Endothelial cell of umbilical vein (primary cell): Measurements from ENCODE around the gene DNAJC11. TPM values are rescaled to one million over a fixed set of nuclear protein-coding genes. Genes with fewer than 3 reads are reported as not detected.
A peak's percentile ranks its signal among the peaks of the same experiment; 100 is the strongest.

Experiments used
- BruUV-seq: library from RNA; stranded (reverse); fragments of 400-500 nt; replicated peaks from 2 replicates; lab custom pipeline; 2021; lab: Mats Ljungman, UMichigan
- CTCF ChIA-PET: fragments of 300-600, 350-600 bp; sonication (Branson Sonifier 250); formaldehyde crosslinking; loops from one replicate; lab custom pipeline; 2021; ENCODE audit warnings: antibody characterized with exemption, inconsistent platforms; lab: Charles Lee
- POLR2A ChIA-PET: fragments of 300-600, 350-600 bp; sonication (Branson Sonifier 250); formaldehyde crosslinking; loops from one replicate; lab custom pipeline; 2021; ENCODE audit warnings: antibody characterized with exemption, inconsistent platforms; lab: Charles Lee
- DNase-seq: peaks from one replicate; pipeline ENCODE4 v3.0.0-alpha.2; 2011; ENCODE audit warnings: low read depth, low spot score
- FAIRE-seq: peaks from 2 replicates; lab custom pipeline; 2011; peaks lifted over from hg19 to GRCh38; lab: Jason Lieb, UNC
- H2AFZ ChIP-seq: 2 replicates; pipeline ENCODE4 v1.6.0; 2012; ENCODE audit warnings: low read depth, low read length, control low read depth, inconsistent platforms
- H3K27ac ChIP-seq: 2 replicates; pipeline ENCODE4 v1.5.1; 2011; ENCODE audit warnings: low read depth, mild to moderate bottlenecking, control low read depth, low read length, moderate library complexity; ENCODE audit not compliant: insufficient read depth
- H3K27me3 ChIP-seq, 2 experiments: 2 replicates each; pipeline versions ENCODE4 v1.6.0 to v1.6.1; 2011; ENCODE audit warnings: low read length in 2 of 2, mixed read lengths in 1 of 2; ENCODE audit not compliant: control insufficient read depth in 2 of 2, insufficient read depth in 2 of 2
- H3K36me3 ChIP-seq, 2 experiments: 2 replicates in 1 of 2; 3 replicates in 1 of 2; pipeline ENCODE4 v1.5.1; 2011; ENCODE audit warnings: low read length in 2 of 2, mild to moderate bottlenecking in 1 of 2, moderate library complexity in 1 of 2; ENCODE audit not compliant: control insufficient read depth in 2 of 2, insufficient read depth in 2 of 2; ENCODE audit errors: extremely low read depth in 1 of 2
- H3K4me1 ChIP-seq: 3 replicates; pipeline ENCODE4 v1.5.1; 2011; ENCODE audit warnings: mild to moderate bottlenecking, low read length; ENCODE audit not compliant: control insufficient read depth, insufficient read depth; ENCODE audit errors: extremely low read depth
- H3K4me2 ChIP-seq: 2 replicates; pipeline ENCODE4 v1.6.1; 2011; ENCODE audit warnings: low read length, control low read depth, mixed read lengths; ENCODE audit not compliant: insufficient read depth
- H3K4me3 ChIP-seq, 3 experiments: fragments of 200-600 bp in 1 of 3; sonication (generic), shearing (Covaris generic) in 1 of 3; replicated peaks in 1 of 3; 2 replicates each; pipeline ENCODE4 v1.5.1; 2011 to 2016; ENCODE audit warnings: control low read depth in 3 of 3, low read length in 3 of 3, mild to moderate bottlenecking in 2 of 3, inconsistent platforms in 1 of 3, low read depth in 1 of 3, moderate library complexity in 1 of 3; ENCODE audit not compliant: insufficient read depth in 1 of 3
- H3K79me2 ChIP-seq: 2 replicates; pipeline ENCODE4 v1.6.0; 2012; ENCODE audit warnings: low read length, inconsistent platforms; ENCODE audit not compliant: control insufficient read depth, insufficient read depth
- H3K9ac ChIP-seq: replicated peaks from 2 replicates; pipeline ENCODE3; 2011; ENCODE audit warnings: low read length, control low read depth; ENCODE audit not compliant: insufficient read depth; ENCODE audit errors: extremely low read depth
- H3K9me1 ChIP-seq: replicated peaks from 3 replicates; pipeline ENCODE4 v1.6.0; 2011; ENCODE audit warnings: mild to moderate bottlenecking, low read length; ENCODE audit not compliant: control insufficient read depth, insufficient read depth; ENCODE audit errors: extremely low read depth
- H3K9me3 ChIP-seq: replicated peaks from 2 replicates; pipeline ENCODE4 v1.5.1; 2012; ENCODE audit warnings: low read length, inconsistent platforms; ENCODE audit not compliant: control insufficient read depth, insufficient read depth
- H4K20me1 ChIP-seq: replicated peaks from 2 replicates; pipeline ENCODE3; 2011; ENCODE audit warnings: mild to moderate bottlenecking, low read length; ENCODE audit not compliant: control insufficient read depth, insufficient read depth; ENCODE audit errors: extremely low read depth
- CTCF ChIP-seq, 2 donors: IDR thresholded peaks; 1 replicate in 1 of 2; 2 replicates in 1 of 2; pipeline ENCODE4 v1.5.1; 2011; ENCODE audit warnings: low read length in 2 of 2, mild to moderate bottlenecking in 2 of 2, moderate library complexity in 2 of 2, control low read depth in 1 of 2, inconsistent platforms in 1 of 2, low read depth in 1 of 2; ENCODE audit not compliant: insufficient read depth in 1 of 2; ENCODE audit errors: extremely low read depth in 1 of 2
- EZH2 ChIP-seq: IDR thresholded peaks from 2 replicates; pipeline ENCODE4 v1.6.1; 2012; ENCODE audit warnings: borderline replicate concordance, low read depth, mild to moderate bottlenecking, moderate library complexity, low read length, inconsistent platforms; ENCODE audit not compliant: severe bottlenecking
- POLR2AphosphoS5 ChIP-seq: IDR thresholded peaks from 2 replicates; pipeline ENCODE4 v1.6.1; 2012; ENCODE audit warnings: low read depth, mild to moderate bottlenecking, control low read depth, low read length, moderate library complexity; ENCODE audit not compliant: insufficient read depth
- dilution Hi-C: fragments of 300-500 bp; cut with MboI; formaldehyde crosslinking; loops from one replicate; pipeline ENCODE4 v1.15.0; 2019; ENCODE audit warnings: low sequenced_read_pairs; ENCODE audit not compliant: extremely low pct_ligation_motif_present
- intact Hi-C: fragments of 100-400 bp; cut with micrococcal nuclease; formaldehyde crosslinking; loops from one replicate; pipeline ENCODE4 v1.10.0; 2022
- polyA plus RNA-seq, 4 experiments: library from polyadenylated mRNA; depleted of rRNA in 3 of 4; stranded (reverse) in 3 of 4; unstranded in 1 of 4; fragments of >200 nt; gene quantifications; 2 replicates each; pipeline versions ENCODE4 v1.2.1 to v1.2.3, GENCODE V29; 2011 to 2012; ENCODE audit warnings: missing spikeins in 1 of 4
- total RNA-seq: library from RNA; stranded (reverse); gene quantifications from 2 replicates; pipeline ENCODE4 v1.2.3, GENCODE V29; 2021

DNAJC11 gene
- total and polyA plus RNA-seq, 2 donors (not counting 3 experiments of a cell fraction or from before 2014, with no cell fraction given) = 31.1 to 64.3 TPM

GRCh38 chr1:6635161-6635909, 66.3 kb downstream of the DNAJC11 start:
- Histone ChIP-seq H3K27ac (no peak overlapping the region), H3K9me3 (no peaks in the 10 kb centered on the region), H3K36me3 (peaks cover 6 to 41% of the 10 kb centered on the region in 2 experiments), H3K9me1 (no peaks in the 10 kb centered on the region), H3K79me2 (no peaks in the 10 kb centered on the region), H3K4me1 (no peaks in the 10 kb centered on the region), H3K27me3 (no peaks in the 10 kb centered on the region), H3K4me2 (no peak overlapping the region), H3K9ac (no peak overlapping the region), H3K4me3 (no peak overlapping the region), H2AFZ (no peak overlapping the region), H4K20me1 (no peaks in the 10 kb centered on the region)
- TF ChIP-seq EZH2 = no peak
- no TSS peak for BruUV-seq
- CTCF ChIA-PET = interaction anchor here (0.6 to 1.4 kb wide), 6 partner anchors 11 to 149 kb away, joined by 3 to 9 read pairs (median 4); partner anchors contain the start of gene DNAJC11
- DNase-seq (no peak), FAIRE-seq (no peak)
- POLR2A ChIA-PET = interaction anchor here (0.6 kb wide), 1 partner anchor 10 kb away, joined by 3 read pairs; no protein-coding TSS in a partner anchor
- intact Hi-C loops (no loop called here), dilution Hi-C loops (no loop called here)

GRCh38 chr1:6634371-6635052, 67.1 kb downstream of the DNAJC11 start:
- TSS peak; percentile 53 for BruUV-seq
- CTCF ChIA-PET = interaction anchor here (0.6 to 1.4 kb wide), 6 partner anchors 12 to 148 kb away, joined by 3 to 9 read pairs (median 4); partner anchors contain the start of gene DNAJC11
- TF ChIP-seq POLR2AphosphoS5 (peak; percentile 14), EZH2 (no peak), CTCF (IDR thresholded peaks at IDR 0.05; ENCODE audit: extremely low read depth in 1 of 2, insufficient read depth in 1 of 2, low read depth in 1 of 2, low read length in 2 of 2) (peak; percentile 50 to 77)

More at GRCh38 chr1:6634371-6635052, 67.1 kb downstream of the DNAJC11 start:
- intact Hi-C loops = loop anchor here (1.0 kb wide), 1 partner anchor 80 kb away; the partner anchor contains the start of gene NOL9
- H2AFZ ChIP-seq = no peak overlapping the region
- H3K79me2 ChIP-seq = no peaks in the 10 kb centered on the region
- no peak for FAIRE-seq
- H3K27me3 ChIP-seq = no peaks in the 10 kb centered on the region
- dilution Hi-C loops = no loop called here
- POLR2A ChIA-PET = no interaction called here
- H3K27ac ChIP-seq = no peak overlapping the region
- DNase-seq = peak; percentile 56
- no peak overlapping the region for H3K4me3 ChIP-seq
- H3K9me3 ChIP-seq = no peaks in the 10 kb centered on the region
- H4K20me1 ChIP-seq = no peaks in the 10 kb centered on the region
- H3K4me1 ChIP-seq = no peaks in the 10 kb centered on the region
- H3K36me3 ChIP-seq = peaks cover 6 to 38% of the 10 kb centered on the region in 2 experiments
- no peaks in the 10 kb centered on the region for H3K9me1 ChIP-seq
- H3K9ac ChIP-seq = no peak overlapping the region
- no peak overlapping the region for H3K4me2 ChIP-seq
